ENCODE results near the gene GABBR2. TPM values are rescaled to one million over a fixed set of nuclear protein-coding genes. Genes with fewer than 3 reads are reported as not detected.

GABBR2 gene
- total and polyA plus RNA-seq, 2 experiments from 2014 or later, result 0.89 to 1.3 TPM

- Histone ChIP-seq H3K79me2 (replicated peaks; ENCODE audit: insufficient read depth) (no peaks in the 10 kb centered on the region), H3K27me3 (ENCODE audit: insufficient read depth) (no peaks in the 10 kb centered on the region), H3F3A (replicated peaks; ENCODE audit: low read depth) (no peaks in the 10 kb centered on the region), H3K9me2 (ENCODE audit: insufficient read depth) (no peaks in the 10 kb centered on the region), H4K20me1 (replicated peaks; ENCODE audit: insufficient read depth) (no peaks in the 10 kb centered on the region), H3K4me1 (ENCODE audit: insufficient read depth) (no peaks in the 10 kb centered on the region), H3K4me3 (no peak overlapping the region), H2AFZ (no peak overlapping the region), H3K36me3 (ENCODE audit: insufficient read depth) (no peaks in the 10 kb centered on the region), H3K4me2 (no peak overlapping the region), H3K27ac (ENCODE audit: low read depth) (no peak overlapping the region)
- no peak overlapping the region for H3K4me3 Mint-ChIP-seq
- H3K9me3 Mint-ChIP-seq, result no peaks in the 10 kb centered on the region
- DNase-seq (ENCODE audit: low spot score) (no peak), ATAC-seq (no peak)
- H3K27me3 Mint-ChIP-seq (ENCODE audit: insufficient read depth, low read depth, poor library complexity), result peaks cover 4% of the 10 kb centered on the region
- H3K27ac Mint-ChIP-seq, result no peak overlapping the region
- no peaks in the 10 kb centered on the region; the same call in 1 of the 3 replicates for H3K4me1 Mint-ChIP-seq
- TF ChIP-seq NANOG (IDR thresholded peaks at IDR 0.05; ENCODE audit: borderline replicate concordance) (no peak), ETS1 (IDR thresholded peaks at IDR 0.05) (no peak), POLR2AphosphoS5 (IDR thresholded peaks at IDR 0.05; ENCODE audit: low read depth) (no peak)
- H3K36me3 Mint-ChIP-seq (ENCODE audit: low read depth), result no peaks in the 10 kb centered on the region
These were observed 419.0 kb downstream of the GABBR2 start for GRCh38 chr9:98289614-98290201.

GRCh38 chr9:98288881-98289280, 419.9 kb downstream of the GABBR2 start:
- TF ChIP-seq CREB1 (CRISPR knock-in tag; IDR thresholded peaks at IDR 0.05; ENCODE audit: low read depth) (no peak), ZNF331 (CRISPR knock-in tag; IDR thresholded peaks at IDR 0.05; ENCODE audit: low read depth) (no peak), STAT1 (IDR thresholded peaks at IDR 0.05; ENCODE audit: unreplicated experiment) (no peak), NANOG (IDR thresholded peaks at IDR 0.05; ENCODE audit: borderline replicate concordance) (no peak), EZH2phosphoT487 (IDR thresholded peaks at IDR 0.05; ENCODE audit: unreplicated experiment) (no peak)
- TF ChIP-seq, protein P1, sequence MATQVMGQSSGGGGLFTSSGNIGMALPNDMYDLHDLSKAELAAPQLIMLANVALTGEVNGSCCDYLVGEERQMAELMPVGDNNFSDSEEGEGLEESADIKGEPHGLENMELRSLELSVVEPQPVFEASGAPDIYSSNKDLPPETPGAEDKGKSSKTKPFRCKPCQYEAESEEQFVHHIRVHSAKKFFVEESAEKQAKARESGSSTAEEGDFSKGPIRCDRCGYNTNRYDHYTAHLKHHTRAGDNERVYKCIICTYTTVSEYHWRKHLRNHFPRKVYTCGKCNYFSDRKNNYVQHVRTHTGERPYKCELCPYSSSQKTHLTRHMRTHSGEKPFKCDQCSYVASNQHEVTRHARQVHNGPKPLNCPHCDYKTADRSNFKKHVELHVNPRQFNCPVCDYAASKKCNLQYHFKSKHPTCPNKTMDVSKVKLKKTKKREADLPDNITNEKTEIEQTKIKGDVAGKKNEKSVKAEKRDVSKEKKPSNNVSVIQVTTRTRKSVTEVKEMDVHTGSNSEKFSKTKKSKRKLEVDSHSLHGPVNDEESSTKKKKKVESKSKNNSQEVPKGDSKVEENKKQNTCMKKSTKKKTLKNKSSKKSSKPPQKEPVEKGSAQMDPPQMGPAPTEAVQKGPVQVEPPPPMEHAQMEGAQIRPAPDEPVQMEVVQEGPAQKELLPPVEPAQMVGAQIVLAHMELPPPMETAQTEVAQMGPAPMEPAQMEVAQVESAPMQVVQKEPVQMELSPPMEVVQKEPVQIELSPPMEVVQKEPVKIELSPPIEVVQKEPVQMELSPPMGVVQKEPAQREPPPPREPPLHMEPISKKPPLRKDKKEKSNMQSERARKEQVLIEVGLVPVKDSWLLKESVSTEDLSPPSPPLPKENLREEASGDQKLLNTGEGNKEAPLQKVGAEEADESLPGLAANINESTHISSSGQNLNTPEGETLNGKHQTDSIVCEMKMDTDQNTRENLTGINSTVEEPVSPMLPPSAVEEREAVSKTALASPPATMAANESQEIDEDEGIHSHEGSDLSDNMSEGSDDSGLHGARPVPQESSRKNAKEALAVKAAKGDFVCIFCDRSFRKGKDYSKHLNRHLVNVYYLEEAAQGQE (IDR thresholded peaks at IDR 0.05; ENCODE audit: unreplicated experiment), result no peak
- TF ChIP-seq, protein P2, sequence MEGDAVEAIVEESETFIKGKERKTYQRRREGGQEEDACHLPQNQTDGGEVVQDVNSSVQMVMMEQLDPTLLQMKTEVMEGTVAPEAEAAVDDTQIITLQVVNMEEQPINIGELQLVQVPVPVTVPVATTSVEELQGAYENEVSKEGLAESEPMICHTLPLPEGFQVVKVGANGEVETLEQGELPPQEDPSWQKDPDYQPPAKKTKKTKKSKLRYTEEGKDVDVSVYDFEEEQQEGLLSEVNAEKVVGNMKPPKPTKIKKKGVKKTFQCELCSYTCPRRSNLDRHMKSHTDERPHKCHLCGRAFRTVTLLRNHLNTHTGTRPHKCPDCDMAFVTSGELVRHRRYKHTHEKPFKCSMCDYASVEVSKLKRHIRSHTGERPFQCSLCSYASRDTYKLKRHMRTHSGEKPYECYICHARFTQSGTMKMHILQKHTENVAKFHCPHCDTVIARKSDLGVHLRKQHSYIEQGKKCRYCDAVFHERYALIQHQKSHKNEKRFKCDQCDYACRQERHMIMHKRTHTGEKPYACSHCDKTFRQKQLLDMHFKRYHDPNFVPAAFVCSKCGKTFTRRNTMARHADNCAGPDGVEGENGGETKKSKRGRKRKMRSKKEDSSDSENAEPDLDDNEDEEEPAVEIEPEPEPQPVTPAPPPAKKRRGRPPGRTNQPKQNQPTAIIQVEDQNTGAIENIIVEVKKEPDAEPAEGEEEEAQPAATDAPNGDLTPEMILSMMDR (conservative IDR thresholded peaks at IDR 0.05; ENCODE audit: low read depth in 2 of 2), result no peak
- Mint-ChIP-seq H3K9me3 (no peaks in the 10 kb centered on the region), H3K4me3 (no peak overlapping the region), H3K4me1 (no peaks in the 10 kb centered on the region; the same call in 1 of the 3 replicates), H3K36me3 (ENCODE audit: low read depth) (no peaks in the 10 kb centered on the region), H3K27ac (no peak overlapping the region), H3K27me3 (ENCODE audit: insufficient read depth, low read depth, poor library complexity) (peaks cover 4% of the 10 kb centered on the region)
- no peak overlapping the region for H3K4me2 ChIP-seq
- H3K27me3 ChIP-seq (ENCODE audit: insufficient read depth), result no peaks in the 10 kb centered on the region
- H4K20me1 ChIP-seq (replicated peaks; ENCODE audit: insufficient read depth), result no peaks in the 10 kb centered on the region
- H2AFZ ChIP-seq, result 0 out of 2 replicates have a peak overlapping the region, but pooled peaks have one; percentile 18
- H3K4me1 ChIP-seq (ENCODE audit: insufficient read depth), result no peaks in the 10 kb centered on the region
- no peaks in the 10 kb centered on the region for H3F3A ChIP-seq (replicated peaks; ENCODE audit: low read depth)
- H3K79me2 ChIP-seq (replicated peaks; ENCODE audit: insufficient read depth), result no peaks in the 10 kb centered on the region
- no peak overlapping the region for H3K27ac ChIP-seq (ENCODE audit: low read depth)
- H3K4me3 ChIP-seq, result no peak overlapping the region
- no peaks in the 10 kb centered on the region for H3K36me3 ChIP-seq (ENCODE audit: insufficient read depth)
- ATAC-seq (no peak), DNase-seq (ENCODE audit: low spot score) (no peak)
- no peaks in the 10 kb centered on the region for H3K9me2 ChIP-seq (ENCODE audit: insufficient read depth)

Measured in GM23338 (cell line).